Stromal cell of bone marrow (primary cell): ENCODE data around the gene MICOS13.
"Not testable (repeated sequence)": the region's sequence is repeated elsewhere in the genome, so short reads cannot be mapped to it uniquely, and the experiment has no call there.

Experiments used
- DNase-seq: peaks from one replicate; pipeline ENCODE4 v3.0.0-alpha.2; 2012; ENCODE audit warnings: low read depth

Gene MICOS13

GRCh38 chr19:5680437-5681368, at the start of gene MICOS13, which contains the start of gene HSD11B1L:
MICOS13 (minus strand) TSS chr19:5680516; CDS start chr19:5680486, 30 bp downstream.
HSD11B1L (plus strand) TSS chr19:5681027; CDS start chr19:5684833, 3,806 bp downstream.
- DNase-seq, result peak; percentile 99

GRCh38 chr19:5727453-5728050, 47.2 kb upstream of the MICOS13 start:
- DNase-seq, result no peak

GRCh38 chr19:5719961-5720790, 39.9 kb upstream of the MICOS13 start, which contains the start of the genes CATSPERD and LONP1:
CATSPERD (plus strand) TSS chr19:5720637; CDS start chr19:5720738, 101 bp downstream.
LONP1 (minus strand) TSS chr19:5720146; CDS start chr19:5720132, 14 bp downstream.
- peak; percentile 98 for DNase-seq

GRCh38 chr19:5719274-5719960, 39.1 kb upstream of the MICOS13 start:
- no peak for DNase-seq

GRCh38 chr19:5718579-5719273, 38.4 kb upstream of the MICOS13 start:
- DNase-seq, result peak; percentile 59

GRCh38 chr19:5718037-5718578, 37.8 kb upstream of the MICOS13 start:
- DNase-seq, result no peak

GRCh38 chr19:5717215-5717935, 37.1 kb upstream of the MICOS13 start:
- DNase-seq, result no peak

GRCh38 chr19:5714816-5715215, 34.5 kb upstream of the MICOS13 start:
- DNase-seq, result no peak

GRCh38 chr19:5713228-5713627, 32.9 kb upstream of the MICOS13 start:
- DNase-seq, result no peak

GRCh38 chr19:5711713-5712161, 31.4 kb upstream of the MICOS13 start:
- DNase-seq, result no peak

GRCh38 chr19:5711025-5711424, 30.7 kb upstream of the MICOS13 start:
- DNase-seq, result no peak

GRCh38 chr19:5707576-5708575, 27.6 kb upstream of the MICOS13 start:
- no peak for DNase-seq

- no peak for DNase-seq
Observed at GRCh38 chr19:5706876-5707573, 26.7 kb upstream of the MICOS13 start.

- no peak for DNase-seq
Observed at GRCh38 chr19:5705552-5705951, 25.2 kb upstream of the MICOS13 start.

GRCh38 chr19:5703819-5704818, 23.8 kb upstream of the MICOS13 start:
- no peak for DNase-seq

- DNase-seq, result not testable (repeated sequence)
Observed at GRCh38 chr19:5702053-5702410, 21.7 kb upstream of the MICOS13 start.
